Measurements from ENCODE around the gene UCP2. TPM values are rescaled to one million over a fixed set of nuclear protein-coding genes. Genes with fewer than 3 reads are reported as not detected.
A peak's percentile ranks its signal among the peaks of the same experiment; 100 is the strongest.

The UCP2 gene
- total and polyA plus RNA-seq, 8 donors = 4.6 to 19.4 (median 12.7) TPM

DNA sequence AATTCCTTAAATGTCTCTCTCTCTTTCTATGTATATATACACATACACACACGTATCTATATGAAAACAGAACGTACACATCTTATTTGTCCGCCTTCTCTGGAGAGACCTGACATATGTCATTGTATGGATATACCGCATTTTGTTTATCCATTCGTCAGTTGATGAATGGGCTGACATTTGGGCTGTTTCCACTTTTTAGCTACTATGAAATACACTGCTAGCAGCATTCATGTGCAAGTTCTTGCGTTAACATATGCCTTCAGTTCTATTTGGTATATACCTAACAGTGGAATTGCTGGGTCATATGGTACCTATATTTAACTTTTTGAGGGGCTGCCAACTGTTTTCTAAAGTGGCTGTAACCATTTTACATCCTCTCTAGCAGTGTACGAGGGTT is 49.9 kb downstream of the UCP2 start:
- no peak for DNase-seq
- H3K27me3 ChIP-seq = no peaks in the 10 kb centered on the region
- H3K27ac ChIP-seq = no peak overlapping the region
- intact Hi-C loops (cut with DNase I) = no loop called here
- no peaks in the 10 kb centered on the region for H3K4me1 ChIP-seq
- H3K9me3 ChIP-seq = no peaks in the 10 kb centered on the region
- no peak for FAIRE-seq
- ATAC-seq = no peak
- peaks cover 0 to 25% (median 3%) of the 10 kb centered on the region in 3 donors for H3K36me3 ChIP-seq
- H3K4me3 ChIP-seq = no peak overlapping the region
- 88 to 91% methylated on average over 7 of the region's 7 CpGs for WGBS, 2 donors
- TF ChIP-seq, protein P1, sequence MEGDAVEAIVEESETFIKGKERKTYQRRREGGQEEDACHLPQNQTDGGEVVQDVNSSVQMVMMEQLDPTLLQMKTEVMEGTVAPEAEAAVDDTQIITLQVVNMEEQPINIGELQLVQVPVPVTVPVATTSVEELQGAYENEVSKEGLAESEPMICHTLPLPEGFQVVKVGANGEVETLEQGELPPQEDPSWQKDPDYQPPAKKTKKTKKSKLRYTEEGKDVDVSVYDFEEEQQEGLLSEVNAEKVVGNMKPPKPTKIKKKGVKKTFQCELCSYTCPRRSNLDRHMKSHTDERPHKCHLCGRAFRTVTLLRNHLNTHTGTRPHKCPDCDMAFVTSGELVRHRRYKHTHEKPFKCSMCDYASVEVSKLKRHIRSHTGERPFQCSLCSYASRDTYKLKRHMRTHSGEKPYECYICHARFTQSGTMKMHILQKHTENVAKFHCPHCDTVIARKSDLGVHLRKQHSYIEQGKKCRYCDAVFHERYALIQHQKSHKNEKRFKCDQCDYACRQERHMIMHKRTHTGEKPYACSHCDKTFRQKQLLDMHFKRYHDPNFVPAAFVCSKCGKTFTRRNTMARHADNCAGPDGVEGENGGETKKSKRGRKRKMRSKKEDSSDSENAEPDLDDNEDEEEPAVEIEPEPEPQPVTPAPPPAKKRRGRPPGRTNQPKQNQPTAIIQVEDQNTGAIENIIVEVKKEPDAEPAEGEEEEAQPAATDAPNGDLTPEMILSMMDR (IDR thresholded peaks at IDR 0.05) = no peak

DNA sequence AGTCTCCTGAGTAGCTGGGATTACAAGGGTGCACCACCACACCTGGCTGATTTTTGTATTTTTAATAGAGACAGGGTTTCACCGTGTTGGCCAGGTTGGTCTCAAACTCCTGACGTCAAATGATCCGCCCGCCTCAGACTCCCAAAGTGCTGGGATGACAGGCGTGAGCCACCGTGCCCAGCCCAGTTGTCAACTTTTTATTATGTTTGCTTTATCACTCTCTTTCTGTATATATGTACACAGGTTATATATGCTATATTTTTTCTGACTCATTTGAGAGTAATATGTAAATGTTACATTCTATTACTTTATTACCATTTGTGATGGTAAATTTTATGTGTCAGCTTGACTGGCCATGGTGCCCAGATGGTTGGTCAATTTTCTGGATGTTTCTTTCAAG is 50.7 kb downstream of the UCP2 start:
- Histone ChIP-seq H3K27ac (no peak overlapping the region), H3K9me3 (no peaks in the 10 kb centered on the region), H3K36me3 (peaks cover 2 to 33% (median 3%) of the 10 kb centered on the region in 3 donors), H3K27me3 (no peaks in the 10 kb centered on the region), H3K4me3 (no peak overlapping the region), H3K4me1 (no peaks in the 10 kb centered on the region)
- DNase-seq = no peak
- intact Hi-C loops (cut with DNase I) = no loop called here
- TF ChIP-seq, protein P1 (IDR thresholded peaks at IDR 0.05) = no peak
- WGBS, 2 donors = 91 to 96% methylated on average over 6 of the region's 6 CpGs
- ATAC-seq = no peak
- FAIRE-seq = no peak

DNA sequence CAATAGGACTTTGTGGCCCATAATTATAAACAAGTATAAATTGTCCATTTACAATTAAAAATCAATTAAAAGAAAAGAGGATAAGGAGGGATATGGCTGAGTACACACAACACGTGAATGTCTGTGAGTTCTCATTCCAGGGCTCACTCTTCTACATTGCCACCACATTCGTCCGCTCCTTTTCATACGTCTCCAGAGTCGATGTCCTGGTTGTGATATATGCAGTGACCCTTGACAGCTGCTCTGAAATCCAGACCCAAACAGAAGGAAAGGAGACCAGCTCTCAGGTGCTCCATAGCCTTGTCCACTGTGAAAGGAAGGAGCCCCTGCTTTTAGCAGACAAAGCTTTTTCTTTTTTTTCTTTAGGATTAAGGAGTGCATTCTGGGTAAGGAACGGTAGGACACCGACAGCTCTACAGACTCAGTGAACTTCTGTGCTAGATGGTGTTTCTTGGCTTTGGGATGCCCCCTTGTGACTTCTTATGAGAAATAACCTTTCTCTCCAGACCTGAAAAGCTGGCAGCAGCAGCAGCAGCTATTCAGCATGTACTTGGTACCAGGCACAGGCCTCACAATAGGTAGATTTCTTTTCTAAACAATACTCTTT is 51.5 kb downstream of the UCP2 start:
- no peaks in the 10 kb centered on the region for H3K4me1 ChIP-seq
- peak; percentile 55 to 82 (median 69) for ATAC-seq
- 61 to 66% methylated on average over 7 of the region's 7 CpGs for WGBS, 2 donors

DNA sequence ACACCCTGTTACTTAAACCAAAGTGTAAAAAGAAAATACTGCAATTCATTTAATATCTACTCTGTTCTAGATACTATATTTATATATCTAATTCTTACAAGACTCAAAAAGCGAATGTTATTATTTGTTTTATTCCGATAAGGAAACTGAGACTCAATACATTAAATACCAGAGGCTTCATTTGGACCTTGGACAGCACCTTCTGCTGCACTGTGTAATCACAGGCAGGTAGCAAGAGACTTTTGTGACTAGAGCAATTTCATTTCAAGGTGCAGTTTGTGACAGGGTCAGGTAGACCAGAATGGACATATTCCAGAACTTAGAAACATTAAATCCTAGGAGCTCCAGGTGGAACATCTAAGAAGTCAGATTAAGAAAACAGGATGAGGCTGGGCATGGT is 53.3 kb downstream of the UCP2 start:
- DNase-seq (no peak), ATAC-seq (no peak), FAIRE-seq (no peak)
- no peak overlapping the region for H3K27ac ChIP-seq
- H3K4me1 ChIP-seq = no peaks in the 10 kb centered on the region
- intact Hi-C loops (cut with DNase I) = no loop called here
- H3K36me3 ChIP-seq = peaks cover 3 to 32% (median 5%) of the 10 kb centered on the region in 3 donors
- H3K9me3 ChIP-seq = no peaks in the 10 kb centered on the region
- 89 to 90% methylated on average over 2 of the region's 2 CpGs for WGBS, 2 donors
- no peak overlapping the region for H3K4me3 ChIP-seq
- TF ChIP-seq, protein P1 (IDR thresholded peaks at IDR 0.05) = no peak
- no peaks in the 10 kb centered on the region for H3K27me3 ChIP-seq

More for the DNA sequence above, 51.5 kb downstream of the UCP2 start:
- TF ChIP-seq, protein P1 (IDR thresholded peaks at IDR 0.05) = no peak
- FAIRE-seq (no peak), DNase-seq (peak in 2 of 6 donors; percentile 12 to 32)
- Histone ChIP-seq H3K4me3 (no peak overlapping the region), H3K27ac (no peak overlapping the region), H3K9me3 (no peaks in the 10 kb centered on the region), H3K27me3 (no peaks in the 10 kb centered on the region), H3K36me3 (peaks cover 3 to 34% (median 5%) of the 10 kb centered on the region in 3 donors)
- intact Hi-C loops (cut with DNase I) = no loop called here

Other genes with a start within 250 kb of the UCP2 start
- 10 to 100 TPM; 44.4 to 80.5 (median 57.9) TPM for gene RAB6A, start 221.8 kb downstream of the UCP2 start, total RNA-seq
- 10 to 100 TPM; 19.2 to 29.7 TPM for gene RAB6A, start 221.8 kb downstream of the UCP2 start, polyA plus RNA-seq
- gene MRPL48, start 195.0 kb downstream of the UCP2 start, total RNA-seq = 10 to 100 TPM; 11.8 to 19.4 (median 17.1) TPM
- 10 to 100 TPM; 19.4 to 22.5 TPM for gene MRPL48, start 195.0 kb downstream of the UCP2 start, polyA plus RNA-seq
- gene COA4, start 106.0 kb downstream of the UCP2 start, total RNA-seq = 10 to 100 TPM; 19.0 to 37.7 (median 28.6) TPM
- gene COA4, start 106.0 kb downstream of the UCP2 start, polyA plus RNA-seq = 10 to 100 TPM; 43.5 to 47.8 TPM
- gene PAAF1, start 105.8 kb downstream of the UCP2 start, total RNA-seq = 10 to 100 TPM in 5 of 6 donors, 1 to 10 TPM in 1; 9.8 to 15.9 (median 11.4) TPM
- gene PAAF1, start 105.8 kb downstream of the UCP2 start, polyA plus RNA-seq = 10 to 100 TPM in 1 of 2 donors, 1 to 10 TPM in 1; 8.0 to 15.0 TPM
- 1 to 10 TPM in 1 of 6 donors, under 1 TPM in 5; 0.22 to 1.8 (median 0.41) TPM for gene DNAJB13, start 31.8 kb downstream of the UCP2 start, total RNA-seq
- 1 to 10 TPM in 1 of 2 donors, under 1 TPM in 1; 0.99 to 2.1 TPM for gene DNAJB13, start 31.8 kb downstream of the UCP2 start, polyA plus RNA-seq
- gene UCP3, start 26.2 kb upstream of the UCP2 start, total RNA-seq = 1 to 10 TPM in 1 of 6 donors, under 1 TPM in 5; 0.32 to 1.5 (median 0.67) TPM
- gene UCP3, start 26.2 kb upstream of the UCP2 start, polyA plus RNA-seq = 1 to 10 TPM; 2.0 TPM
- gene C2CD3, start 188.2 kb upstream of the UCP2 start, total RNA-seq = 10 to 100 TPM in 1 of 6 donors, 1 to 10 TPM in 5; 7.0 to 14.8 (median 8.6) TPM
- gene C2CD3, start 188.2 kb upstream of the UCP2 start, polyA plus RNA-seq = 10 to 100 TPM in 1 of 2 donors, 1 to 10 TPM in 1; 8.2 to 11.6 TPM
- gene PPME1, start 188.4 kb upstream of the UCP2 start, total RNA-seq = 10 to 100 TPM in 5 of 6 donors, 1 to 10 TPM in 1; 9.6 to 18.7 (median 13.6) TPM
- 10 to 100 TPM; 11.7 to 20.6 TPM for gene PPME1, start 188.4 kb upstream of the UCP2 start, polyA plus RNA-seq

Data from pancreas (tissue), 10 donors.